Neural cell (in vitro differentiated cells): ENCODE measurements around the gene FARP1. TPM values are rescaled to one million over a fixed set of nuclear protein-coding genes. Genes with fewer than 3 reads are reported as not detected.

Source experiments
- H2AFZ ChIP-seq: fragments of 200-600, 300-800 bp; sonication (generic), shearing (Covaris generic); 2 replicates; pipeline ENCODE4 v1.6.0; 2014; ENCODE audit warnings: low read depth, mild to moderate bottlenecking, antibody characterized with exemption, low read length, moderate library complexity
- H3F3A ChIP-seq: fragments of 200-600 bp; shearing (Covaris generic); 2 replicates; pipeline ENCODE4 v1.6.1; 2016; ENCODE audit warnings: mild to moderate bottlenecking, moderate library complexity, mixed read lengths, antibody characterized with exemption, low read length; ENCODE audit not compliant: insufficient read depth, poor library complexity, severe bottlenecking
- H3K27ac ChIP-seq: fragments of 200-600, 300-800 bp; sonication (generic), shearing (Covaris generic); 2 replicates; pipeline ENCODE4 v1.5.1; 2014; ENCODE audit warnings: mild to moderate bottlenecking, low read length, moderate library complexity
- H3K27me3 ChIP-seq: fragments of 300-800, 200-600 bp; sonication (generic), shearing (Covaris generic); 2 replicates; pipeline ENCODE4 v1.6.0; 2014; ENCODE audit warnings: mild to moderate bottlenecking, low read depth, low read length, moderate library complexity; ENCODE audit not compliant: insufficient read depth
- H3K36me3 ChIP-seq: fragments of 300-800, 200-600 bp; sonication (generic), shearing (Covaris generic); 2 replicates; pipeline ENCODE4 v1.5.1; 2014; ENCODE audit warnings: mild to moderate bottlenecking, antibody characterized with exemption, low read length, moderate library complexity; ENCODE audit not compliant: insufficient read depth
- H3K4me2 ChIP-seq: fragments of 300-800, 200-600 bp; sonication (generic), shearing (Covaris generic); 2 replicates; pipeline ENCODE4 v1.6.0; 2014; ENCODE audit warnings: mild to moderate bottlenecking, low read length
- H3K4me3 ChIP-seq: fragments of 300-800, 200-600 bp; sonication (generic), shearing (Covaris generic); 2 replicates; pipeline ENCODE4 v1.5.1; 2014; ENCODE audit warnings: mild to moderate bottlenecking, low read length, moderate library complexity
- H3K79me2 ChIP-seq: fragments of 200-600 bp; shearing (Covaris generic); replicated peaks from 2 replicates; pipeline ENCODE4 v1.6.0; 2014; ENCODE audit warnings: mild to moderate bottlenecking, low read length, moderate library complexity; ENCODE audit not compliant: insufficient read depth
- H3K9ac ChIP-seq: fragments of 300-800, 200-600 bp; sonication (generic), shearing (Covaris generic); 2 replicates; pipeline ENCODE4 v1.6.1; 2016; ENCODE audit warnings: mild to moderate bottlenecking, low read length, mixed read lengths
- H3K9me2 ChIP-seq: fragments of 200-600 bp; shearing (Covaris generic); 2 replicates; pipeline ENCODE4 v1.6.1; 2016; ENCODE audit warnings: mild to moderate bottlenecking, low read length, mixed read lengths; ENCODE audit not compliant: insufficient read depth
- H3K9me3 ChIP-seq: fragments of 200-600, 300-800 bp; sonication (generic), shearing (Covaris generic); 2 replicates; pipeline ENCODE4 v1.6.1; 2016; ENCODE audit warnings: mild to moderate bottlenecking, mixed run types, low read length, moderate library complexity, mixed read lengths
- H4K20me1 ChIP-seq: fragments of 200-600 bp; shearing (Covaris generic); 2 replicates; pipeline ENCODE4 v1.6.1; 2016; ENCODE audit warnings: mild to moderate bottlenecking, mixed run types; ENCODE audit not compliant: insufficient read depth
- CTCF ChIP-seq: fragments of 450-650 bp; IDR thresholded peaks from 2 replicates; pipeline ENCODE4 v1.5.1; 2014; ENCODE audit warnings: antibody characterized with exemption, mild to moderate bottlenecking, moderate library complexity; ENCODE audit not compliant: poor library complexity, severe bottlenecking
- EZH2 ChIP-seq: fragments of 200-600, 300-800 bp; shearing (Covaris generic), sonication (generic); IDR thresholded peaks from 2 replicates; pipeline ENCODE4 v1.6.1; 2014; ENCODE audit warnings: antibody characterized with exemption, low read length, borderline replicate concordance, mild to moderate bottlenecking; ENCODE audit not compliant: insufficient read depth, poor library complexity, severe bottlenecking
- MXI1 ChIP-seq: fragments of 450-650 bp; conservative IDR thresholded peaks from 2 replicates; pipeline ENCODE4 v1.6.1; 2014; ENCODE audit warnings: antibody characterized with exemption, mild to moderate bottlenecking; ENCODE audit not compliant: poor library complexity, severe bottlenecking
- RAD21 ChIP-seq: fragments of 450-650 bp; conservative IDR thresholded peaks from 2 replicates; pipeline ENCODE4 v1.6.1; 2014; ENCODE audit warnings: antibody characterized with exemption, mild to moderate bottlenecking, moderate library complexity
- REST ChIP-seq: IDR thresholded peaks from 2 replicates; pipeline ENCODE4 v1.6.1; 2012; ENCODE audit warnings: borderline replicate concordance
- SMC3 ChIP-seq: fragments of 450-650 bp; conservative IDR thresholded peaks from 2 replicates; pipeline ENCODE4 v1.6.1; 2014; ENCODE audit warnings: antibody characterized with exemption, mild to moderate bottlenecking, moderate library complexity; ENCODE audit not compliant: poor library complexity
- polyA plus RNA-seq: library from polyadenylated mRNA; depleted of rRNA; stranded (reverse); fragments of >200 nt; gene quantifications from 2 replicates; pipeline ENCODE4 v1.2.3, GENCODE V29; 2014

Gene FARP1
- polyA plus RNA-seq, 1 donor from 2014 or later = 19.7 TPM

GRCh38 chr13:98260357-98261164, 117.7 kb downstream of the FARP1 start:
- no peak overlapping the region for H3K4me2 ChIP-seq
- no peak overlapping the region for H3K4me3 ChIP-seq
- no peaks in the 10 kb centered on the region for H3K36me3 ChIP-seq
- H3K27ac ChIP-seq = no peak overlapping the region
- no peak overlapping the region for H2AFZ ChIP-seq
- peaks cover 22% of the 10 kb centered on the region for H3K79me2 ChIP-seq
- no peak overlapping the region for H3K9ac ChIP-seq
- TF ChIP-seq RAD21 = no peak
- H4K20me1 ChIP-seq = no peaks in the 10 kb centered on the region
- no peaks in the 10 kb centered on the region for H3K9me2 ChIP-seq
- no peaks in the 10 kb centered on the region for H3K27me3 ChIP-seq
- H3F3A ChIP-seq = no peaks in the 10 kb centered on the region
- no peaks in the 10 kb centered on the region for H3K9me3 ChIP-seq

GRCh38 chr13:98261165-98261702, 118.3 kb downstream of the FARP1 start:
- H3K27me3 ChIP-seq = no peaks in the 10 kb centered on the region
- no peak overlapping the region for H2AFZ ChIP-seq
- H3K4me3 ChIP-seq = no peak overlapping the region
- no peaks in the 10 kb centered on the region for H3K9me3 ChIP-seq
- TF ChIP-seq MXI1 (no peak), EZH2 (no peak), SMC3 (no peak)
- H3K9me2 ChIP-seq = no peaks in the 10 kb centered on the region
- H3F3A ChIP-seq = no peaks in the 10 kb centered on the region
- peaks cover 22% of the 10 kb centered on the region for H3K79me2 ChIP-seq
- no peak overlapping the region for H3K9ac ChIP-seq
- H3K4me2 ChIP-seq = no peak overlapping the region
- no peak overlapping the region for H3K27ac ChIP-seq
- no peaks in the 10 kb centered on the region for H4K20me1 ChIP-seq
- H3K36me3 ChIP-seq = no peaks in the 10 kb centered on the region

GRCh38 chr13:98262292-98262691, 119.4 kb downstream of the FARP1 start:
- no peaks in the 10 kb centered on the region for H4K20me1 ChIP-seq
- no peak overlapping the region for H3K4me3 ChIP-seq
- no peak for TF ChIP-seq CTCF
- no peak for TF ChIP-seq REST
- TF ChIP-seq EZH2 = no peak
- TF ChIP-seq RAD21 = no peak
- H3K79me2 ChIP-seq = peaks cover 22% of the 10 kb centered on the region
- H3K9ac ChIP-seq = no peak overlapping the region
- no peaks in the 10 kb centered on the region for H3K27me3 ChIP-seq
- no peaks in the 10 kb centered on the region for H3K36me3 ChIP-seq
- no peaks in the 10 kb centered on the region for H3K9me3 ChIP-seq
- no peak overlapping the region for H2AFZ ChIP-seq
- no peak overlapping the region for H3K4me2 ChIP-seq
- no peaks in the 10 kb centered on the region for H3K9me2 ChIP-seq
- H3K27ac ChIP-seq = no peak overlapping the region
- H3F3A ChIP-seq = no peaks in the 10 kb centered on the region
